ENCODE results near the gene IPP.
A peak's percentile ranks its signal among the peaks of the same experiment; 100 is the strongest.
"Not testable (repeated sequence)": the region's sequence is repeated elsewhere in the genome, so short reads cannot be mapped to it uniquely, and the experiment has no call there.

IPP gene

GRCh38 chr1:45677751-45678245 is 72.7 kb downstream of the IPP start:
- Histone ChIP-seq H2AFZ (ENCODE audit: low read length) (no peak overlapping the region), H3F3A (ENCODE audit: low read depth) (0 out of 2 replicates have a peak, but pooled peaks cover 3% of the 10 kb centered on the region), H3K4me3 (ENCODE audit: low read length, poor library complexity, severe bottlenecking) (peak overlapping the region; percentile 1), H3K4me1 (ENCODE audit: insufficient read depth, low read length, poor library complexity, severe bottlenecking) (peaks cover 48% of the 10 kb centered on the region), H3K9me3 (ENCODE audit: insufficient read depth, low read depth, low read length) (no peaks in the 10 kb centered on the region), H3K27me3 (ENCODE audit: insufficient read depth, low read length, poor library complexity, severe bottlenecking) (no peaks in the 10 kb centered on the region), H3K9ac (ENCODE audit: low read depth, low read length, poor library complexity, severe bottlenecking) (no peak overlapping the region), H3K4me2 (ENCODE audit: low read depth, low read length, poor library complexity, severe bottlenecking) (peak overlapping the region; percentile 77), H3K79me2 (ENCODE audit: insufficient read depth, low read length) (peaks cover 99% of the 10 kb centered on the region), H4K20me1 (ENCODE audit: insufficient read depth, low read length, poor library complexity, severe bottlenecking) (peaks cover 91% of the 10 kb centered on the region), H3K36me3 (ENCODE audit: insufficient read depth, low read length) (peaks cover 9% of the 10 kb centered on the region), H3K9me2 (replicated peaks; ENCODE audit: low read depth, low read length) (no peaks in the 10 kb centered on the region)
- TF ChIP-seq CTCF (conservative IDR thresholded peaks at IDR 0.05; ENCODE audit: low read length) (no peak), EZH2phosphoT487 (IDR thresholded peaks at IDR 0.05; ENCODE audit: borderline replicate concordance) (no peak)

- not testable (repeated sequence) for H3K4me3 ChIP-seq (ENCODE audit: low read length, poor library complexity, severe bottlenecking); H3K9me3 ChIP-seq (ENCODE audit: insufficient read depth, low read depth, low read length); H3F3A ChIP-seq (ENCODE audit: low read depth); H3K4me2 ChIP-seq (ENCODE audit: low read depth, low read length, poor library complexity, severe bottlenecking); H2AFZ ChIP-seq (ENCODE audit: low read length); H3K27me3 ChIP-seq (ENCODE audit: insufficient read depth, low read length, poor library complexity, severe bottlenecking); H3K36me3 ChIP-seq (ENCODE audit: insufficient read depth, low read length); H3K9ac ChIP-seq (ENCODE audit: low read depth, low read length, poor library complexity, severe bottlenecking); H3K9me2 ChIP-seq (replicated peaks; ENCODE audit: low read depth, low read length)
- H3K4me1 ChIP-seq (ENCODE audit: insufficient read depth, low read length, poor library complexity, severe bottlenecking): peaks cover 39% of the 10 kb centered on the region
- H4K20me1 ChIP-seq (ENCODE audit: insufficient read depth, low read length, poor library complexity, severe bottlenecking): peaks cover 91% of the 10 kb centered on the region
- H3K79me2 ChIP-seq (ENCODE audit: insufficient read depth, low read length): peaks cover 99% of the 10 kb centered on the region
These were observed 73.9 kb downstream of the IPP start for GRCh38 chr1:45676553-45676952.

GRCh38 chr1:45674478-45674877 is 76.0 kb downstream of the IPP start:
- H3K4me1 ChIP-seq (ENCODE audit: insufficient read depth, low read length, poor library complexity, severe bottlenecking): peaks cover 22% of the 10 kb centered on the region
- H3K9ac ChIP-seq (ENCODE audit: low read depth, low read length, poor library complexity, severe bottlenecking): no peak overlapping the region
- H3K27me3 ChIP-seq (ENCODE audit: insufficient read depth, low read length, poor library complexity, severe bottlenecking): no peaks in the 10 kb centered on the region
- H3K36me3 ChIP-seq (ENCODE audit: insufficient read depth, low read length): peaks cover 16% of the 10 kb centered on the region; the same call in 1 of the 2 replicates
- no peaks in the 10 kb centered on the region for H3K9me2 ChIP-seq (replicated peaks; ENCODE audit: low read depth, low read length)
- 0 out of 2 replicates have a peak, but pooled peaks cover 1% of the 10 kb centered on the region for H3F3A ChIP-seq (ENCODE audit: low read depth)
- no peaks in the 10 kb centered on the region for H3K9me3 ChIP-seq (ENCODE audit: insufficient read depth, low read depth, low read length)
- no peak overlapping the region for H3K4me3 ChIP-seq (ENCODE audit: low read length, poor library complexity, severe bottlenecking)
- H3K4me2 ChIP-seq (ENCODE audit: low read depth, low read length, poor library complexity, severe bottlenecking): no peak overlapping the region
- H3K79me2 ChIP-seq (ENCODE audit: insufficient read depth, low read length): peaks cover 99% of the 10 kb centered on the region
- H2AFZ ChIP-seq (ENCODE audit: low read length): no peak overlapping the region
- peaks cover 91% of the 10 kb centered on the region for H4K20me1 ChIP-seq (ENCODE audit: insufficient read depth, low read length, poor library complexity, severe bottlenecking)
- no peak for TF ChIP-seq EZH2phosphoT487 (IDR thresholded peaks at IDR 0.05; ENCODE audit: borderline replicate concordance)

- no peak overlapping the region for H3K4me2 ChIP-seq (ENCODE audit: low read depth, low read length, poor library complexity, severe bottlenecking)
- H3K79me2 ChIP-seq (ENCODE audit: insufficient read depth, low read length): peaks cover 99% of the 10 kb centered on the region
- H3K9ac ChIP-seq (ENCODE audit: low read depth, low read length, poor library complexity, severe bottlenecking): no peak overlapping the region
- H3K4me1 ChIP-seq (ENCODE audit: insufficient read depth, low read length, poor library complexity, severe bottlenecking): peaks cover 17% of the 10 kb centered on the region
- peaks cover 17% of the 10 kb centered on the region; the same call in 1 of the 2 replicates for H3K36me3 ChIP-seq (ENCODE audit: insufficient read depth, low read length)
- no peaks in the 10 kb centered on the region for H3K27me3 ChIP-seq (ENCODE audit: insufficient read depth, low read length, poor library complexity, severe bottlenecking)
- H3K4me3 ChIP-seq (ENCODE audit: low read length, poor library complexity, severe bottlenecking): no peak overlapping the region
- TF ChIP-seq EZH2phosphoT487 (IDR thresholded peaks at IDR 0.05; ENCODE audit: borderline replicate concordance): no peak
- no peak for TF ChIP-seq CTCF (conservative IDR thresholded peaks at IDR 0.05; ENCODE audit: low read length)
- H3F3A ChIP-seq (ENCODE audit: low read depth): no peaks in the 10 kb centered on the region
- no peaks in the 10 kb centered on the region for H3K9me2 ChIP-seq (replicated peaks; ENCODE audit: low read depth, low read length)
- H2AFZ ChIP-seq (ENCODE audit: low read length): no peak overlapping the region
- H4K20me1 ChIP-seq (ENCODE audit: insufficient read depth, low read length, poor library complexity, severe bottlenecking): peaks cover 91% of the 10 kb centered on the region
- H3K9me3 ChIP-seq (ENCODE audit: insufficient read depth, low read depth, low read length): no peaks in the 10 kb centered on the region
These were observed 76.5 kb downstream of the IPP start for GRCh38 chr1:45673956-45674355.
